PC-9 (cell line): ENCODE measurements around the gene LEP.

Experiments used
- EZH2 ChIP-seq: fragments of 200-600 bp; sonication (generic); IDR thresholded peaks from 2 replicates; pipeline ENCODE4 v1.8.0; 2017; ENCODE audit warnings: antibody characterized with exemption, low read depth
- TF ChIP-seq, protein P1 (sequence below): fragments of 200-600 bp; sonication (generic); conservative IDR thresholded peaks from 2 replicates; pipeline ENCODE4 v1.6.1; 2017; ENCODE audit warnings: mixed run types, antibody characterized with exemption, mild to moderate bottlenecking, moderate library complexity

DNA sequence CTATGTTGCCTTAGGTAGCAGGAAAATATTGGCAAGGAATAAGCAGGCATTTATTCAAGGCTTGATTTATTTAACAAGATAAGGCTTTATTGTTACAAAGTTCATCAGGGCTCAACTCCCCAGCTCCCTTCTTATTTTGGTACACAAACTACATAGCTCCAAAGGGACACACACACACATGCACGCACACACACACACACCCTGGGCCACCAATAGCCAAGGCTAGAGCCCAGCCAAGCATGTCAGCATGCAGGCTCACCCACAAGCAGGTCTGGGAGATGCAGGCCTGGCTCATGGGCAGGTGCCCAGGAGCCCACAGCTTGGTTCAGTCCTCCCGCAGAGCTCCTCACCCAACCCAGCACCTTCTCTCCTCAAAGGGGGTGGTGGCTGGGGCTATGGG, 23.4 kb downstream of the LEP start:
- TF ChIP-seq, protein P1, sequence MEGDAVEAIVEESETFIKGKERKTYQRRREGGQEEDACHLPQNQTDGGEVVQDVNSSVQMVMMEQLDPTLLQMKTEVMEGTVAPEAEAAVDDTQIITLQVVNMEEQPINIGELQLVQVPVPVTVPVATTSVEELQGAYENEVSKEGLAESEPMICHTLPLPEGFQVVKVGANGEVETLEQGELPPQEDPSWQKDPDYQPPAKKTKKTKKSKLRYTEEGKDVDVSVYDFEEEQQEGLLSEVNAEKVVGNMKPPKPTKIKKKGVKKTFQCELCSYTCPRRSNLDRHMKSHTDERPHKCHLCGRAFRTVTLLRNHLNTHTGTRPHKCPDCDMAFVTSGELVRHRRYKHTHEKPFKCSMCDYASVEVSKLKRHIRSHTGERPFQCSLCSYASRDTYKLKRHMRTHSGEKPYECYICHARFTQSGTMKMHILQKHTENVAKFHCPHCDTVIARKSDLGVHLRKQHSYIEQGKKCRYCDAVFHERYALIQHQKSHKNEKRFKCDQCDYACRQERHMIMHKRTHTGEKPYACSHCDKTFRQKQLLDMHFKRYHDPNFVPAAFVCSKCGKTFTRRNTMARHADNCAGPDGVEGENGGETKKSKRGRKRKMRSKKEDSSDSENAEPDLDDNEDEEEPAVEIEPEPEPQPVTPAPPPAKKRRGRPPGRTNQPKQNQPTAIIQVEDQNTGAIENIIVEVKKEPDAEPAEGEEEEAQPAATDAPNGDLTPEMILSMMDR: no peak
- TF ChIP-seq EZH2: no peak
